H1 (cell line): ENCODE measurements around the gene ABHD12. TPM values are rescaled to one million over a fixed set of nuclear protein-coding genes. Genes with fewer than 3 reads are reported as not detected.

Source experiments
- CTCF ChIA-PET: fragments of 300-600 bp; sonication (Branson Sonifier 250); formaldehyde crosslinking; loops from one replicate; lab custom pipeline; 2021; ENCODE audit not compliant: partially characterized antibody; lab: Charles Lee
- POLR2A ChIA-PET: fragments of 300-600 bp; sonication (Branson Sonifier 250); formaldehyde crosslinking; loops from one replicate; lab custom pipeline; 2021; ENCODE audit warnings: inconsistent platforms; ENCODE audit not compliant: partially characterized antibody; lab: Charles Lee
- DNase-seq, 2 experiments: peaks; one replicate each; pipeline versions ENCODE4 v3.0.0 to v3.0.0-alpha.2; 2010 to 2022; ENCODE audit warnings: low spot score in 2 of 2, low read depth in 1 of 2, mixed read lengths in 1 of 2
- FAIRE-seq: peaks from 2 replicates; lab custom pipeline; 2011; peaks lifted over from hg19 to GRCh38; lab: Jason Lieb, UNC
- H2AFZ ChIP-seq: 2 replicates; pipeline ENCODE4 v1.8.1; 2012; ENCODE audit warnings: low read length, inconsistent platforms
- H2AK5ac ChIP-seq: 2 replicates; pipeline ENCODE4 v1.6.1; 2013; ENCODE audit warnings: low read depth, low read length
- H2BK120ac ChIP-seq: replicated peaks from 2 replicates; pipeline ENCODE3; 2013; ENCODE audit warnings: low read depth, low read length, inconsistent platforms
- H2BK12ac ChIP-seq: 2 replicates; pipeline ENCODE4 v1.6.1; 2013; ENCODE audit warnings: low read depth, low read length
- H2BK15ac ChIP-seq: 2 replicates; pipeline ENCODE4 v1.6.1; 2013; ENCODE audit warnings: low read length
- H2BK20ac ChIP-seq: 2 replicates; pipeline ENCODE4 v1.6.1; 2013; ENCODE audit warnings: low read length
- H2BK5ac ChIP-seq: 2 replicates; pipeline ENCODE4 v1.6.1; 2013; ENCODE audit warnings: low read depth, low read length
- H3K14ac ChIP-seq: 2 replicates; pipeline ENCODE4 v1.6.1; 2013; ENCODE audit warnings: inconsistent platforms; ENCODE audit not compliant: insufficient read length
- H3K18ac ChIP-seq: 2 replicates; pipeline ENCODE4 v1.6.1; 2013; ENCODE audit warnings: low read length; ENCODE audit errors: extremely low read depth
- H3K23ac ChIP-seq: 2 replicates; pipeline ENCODE4 v1.6.1; 2013; ENCODE audit warnings: inconsistent platforms; ENCODE audit not compliant: insufficient read length
- H3K23me2 ChIP-seq: 2 replicates; pipeline ENCODE4 v1.6.1; 2013; ENCODE audit warnings: low read depth, low read length
- H3K27ac ChIP-seq: 2 replicates; pipeline ENCODE4 v1.6.1; 2011; ENCODE audit warnings: low read depth, low read length, inconsistent platforms
- H3K27me3 ChIP-seq, 4 experiments: replicated peaks in 1 of 4; 1 replicate in 1 of 4; 2 replicates in 3 of 4; pipeline versions ENCODE4 v1.6.1 to v1.8.1; 2011 to 2013; ENCODE audit warnings: low read length in 3 of 4, mild to moderate bottlenecking in 3 of 4, inconsistent platforms in 2 of 4, mixed read lengths in 2 of 4, moderate library complexity in 1 of 4; ENCODE audit not compliant: control insufficient read depth in 3 of 4, insufficient read depth in 3 of 4; ENCODE audit errors: extremely low read depth in 1 of 4
- H3K36me3 ChIP-seq, 4 experiments: 2 replicates each; pipeline versions ENCODE4 v1.6.1 to v1.8.1; 2011 to 2013; ENCODE audit warnings: mild to moderate bottlenecking in 4 of 4, low read length in 3 of 4, moderate library complexity in 2 of 4, control low read depth in 1 of 4, inconsistent platforms in 1 of 4; ENCODE audit not compliant: insufficient read depth in 4 of 4, control insufficient read depth in 2 of 4
- H3K4ac ChIP-seq: replicated peaks from 2 replicates; pipeline ENCODE3; 2013; ENCODE audit warnings: low read length, low read depth, mixed read lengths, inconsistent platforms; ENCODE audit not compliant: insufficient read length
- H3K4me1 ChIP-seq, 4 experiments: replicated peaks in 1 of 4; 1 replicate in 1 of 4; 2 replicates in 3 of 4; pipeline versions ENCODE4 v1.6.1 to v1.8.1; 2011 to 2013; ENCODE audit warnings: low read length in 3 of 4, inconsistent platforms in 2 of 4, mixed read lengths in 1 of 4; ENCODE audit not compliant: insufficient read depth in 4 of 4, control insufficient read depth in 3 of 4
- H3K4me2 ChIP-seq, 2 experiments: 2 replicates each; pipeline versions ENCODE4 v1.6.1 to v1.8.1; 2011 to 2013; ENCODE audit warnings: low read depth in 2 of 2, low read length in 2 of 2, control low read depth in 1 of 2, inconsistent platforms in 1 of 2, mild to moderate bottlenecking in 1 of 2; ENCODE audit not compliant: insufficient read depth in 1 of 2
- H3K4me3 ChIP-seq, 4 experiments: fragments of 200-600, 300-600 bp in 1 of 4; sonication (generic), shearing (Covaris generic), sonication (Bioruptor Twin) in 1 of 4; 2 replicates each; pipeline versions ENCODE4 v1.5.1 to v1.8.1; 2011 to 2016; ENCODE audit warnings: low read length in 4 of 4, low read depth in 3 of 4, control low read depth in 2 of 4, inconsistent platforms in 2 of 4, mild to moderate bottlenecking in 2 of 4, mixed read lengths in 1 of 4, moderate library complexity in 1 of 4; ENCODE audit not compliant: insufficient read depth in 2 of 4; ENCODE audit errors: extremely low read depth in 1 of 4
- H3K56ac ChIP-seq: replicated peaks from 2 replicates; pipeline ENCODE3; 2013; ENCODE audit warnings: low read depth, mild to moderate bottlenecking, mixed read lengths, low read length, inconsistent platforms; ENCODE audit not compliant: insufficient read length
- H3K79me1 ChIP-seq: 2 replicates; pipeline ENCODE4 v1.6.1; 2013; ENCODE audit warnings: low read depth, low read length, control low read depth
- H3K79me2 ChIP-seq, 2 experiments: 2 replicates each; pipeline versions ENCODE4 v1.6.1 to v1.8.1; 2012 to 2013; ENCODE audit warnings: low read length in 2 of 2, mild to moderate bottlenecking in 2 of 2, inconsistent platforms in 1 of 2; ENCODE audit not compliant: insufficient read depth in 2 of 2, control insufficient read depth in 1 of 2
- H3K9ac ChIP-seq, 4 experiments: replicated peaks in 1 of 4; 1 replicate in 1 of 4; 2 replicates in 3 of 4; pipeline versions ENCODE4 v1.6.1 to v1.8.1; 2011 to 2013; ENCODE audit warnings: low read depth in 3 of 4, low read length in 3 of 4, control low read depth in 2 of 4, mild to moderate bottlenecking in 2 of 4, moderate library complexity in 2 of 4, inconsistent platforms in 1 of 4; ENCODE audit errors: extremely low read depth in 1 of 4
- H3K9me3 ChIP-seq, 2 experiments: 2 replicates each; pipeline versions ENCODE4 v1.6.1 to v1.8.1; 2012 to 2013; ENCODE audit warnings: mild to moderate bottlenecking in 2 of 2, moderate library complexity in 2 of 2, control low read depth in 1 of 2, inconsistent platforms in 1 of 2, low read depth in 1 of 2, low read length in 1 of 2, mixed read lengths in 1 of 2; ENCODE audit not compliant: insufficient read depth in 2 of 2
- H4K20me1 ChIP-seq, 2 experiments: replicated peaks in 1 of 2; 2 replicates each; pipeline versions ENCODE3 to v1.8.1; 2011 to 2013; ENCODE audit warnings: inconsistent platforms in 2 of 2, low read length in 2 of 2, mild to moderate bottlenecking in 1 of 2; ENCODE audit not compliant: insufficient read depth in 2 of 2, control insufficient read depth in 1 of 2
- H4K5ac ChIP-seq: 2 replicates; pipeline ENCODE4 v1.6.1; 2013; ENCODE audit warnings: low read length, low read depth, mixed read lengths, inconsistent platforms; ENCODE audit not compliant: insufficient read length
- H4K8ac ChIP-seq: 2 replicates; pipeline ENCODE4 v1.8.0; 2013; ENCODE audit warnings: mild to moderate bottlenecking, moderate library complexity, low read length, inconsistent platforms; ENCODE audit not compliant: insufficient read depth; ENCODE audit errors: extremely low read depth
- H4K91ac ChIP-seq: replicated peaks from 2 replicates; pipeline ENCODE3; 2013; ENCODE audit warnings: low read length, mixed read lengths, inconsistent platforms; ENCODE audit not compliant: insufficient read length
- BCL11A ChIP-seq, 2 experiments: IDR thresholded peaks; one replicate each; pipeline ENCODE4 v1.6.1; 2011; ENCODE audit warnings: low read depth in 2 of 2, low read length in 2 of 2, mild to moderate bottlenecking in 2 of 2
- CBX8 ChIP-seq: fragments of 300-800, 300-1000 bp; sonication (generic); IDR thresholded peaks from 2 replicates; pipeline ENCODE4 v1.7.1; 2016; ENCODE audit warnings: low read depth, low read length, borderline replicate concordance
- CHD1 ChIP-seq: IDR thresholded peaks from 2 replicates; pipeline ENCODE4 v1.6.1; 2012; ENCODE audit warnings: low read depth, low read length, improper control_type of control experiment
- CTBP2 ChIP-seq: IDR thresholded peaks from 2 replicates; pipeline ENCODE4 v1.7.0; 2011; ENCODE audit warnings: borderline replicate concordance, mild to moderate bottlenecking, moderate library complexity, mixed read lengths, low read length; ENCODE audit not compliant: insufficient read depth, insufficient read length
- CTCF ChIP-seq, 3 experiments: IDR thresholded peaks; 1 replicate in 2 of 3; 2 replicates in 1 of 3; pipeline versions ENCODE4 v1.5.1 to v1.6.1; 2011; ENCODE audit warnings: low read length in 3 of 3, mild to moderate bottlenecking in 3 of 3, inconsistent platforms in 2 of 3, low read depth in 1 of 3, moderate library complexity in 1 of 3; ENCODE audit not compliant: insufficient read depth in 1 of 3; ENCODE audit errors: control extremely low read depth in 1 of 3
- E2F6 ChIP-seq: IDR thresholded peaks from 2 replicates; pipeline ENCODE4 v1.6.1; 2012; ENCODE audit warnings: inconsistent platforms
- EZH2 ChIP-seq: fragments of 200-600 bp; sonication (generic); IDR thresholded peaks from 2 replicates; pipeline ENCODE4 v1.7.1; 2012; ENCODE audit warnings: low read depth, mild to moderate bottlenecking, moderate library complexity, low read length, inconsistent platforms; ENCODE audit not compliant: severe bottlenecking
- NANOG ChIP-seq: IDR thresholded peaks from 2 replicates; pipeline ENCODE4 v1.6.1; 2011; ENCODE audit warnings: low read length, low read depth, mild to moderate bottlenecking, inconsistent platforms; ENCODE audit not compliant: insufficient read depth, poor library complexity, severe bottlenecking
- NRF1 ChIP-seq: IDR thresholded peaks from 2 replicates; pipeline ENCODE4 v1.6.1; 2011; ENCODE audit warnings: mild to moderate bottlenecking, low read depth, low read length, improper control_type of control experiment
- SAP30 ChIP-seq: fragments of 300-600 bp; sonication (generic); IDR thresholded peaks from 2 replicates; pipeline ENCODE4 v1.7.1; 2012; ENCODE audit warnings: low read length, moderate library complexity, mild to moderate bottlenecking, inconsistent platforms; ENCODE audit not compliant: insufficient read depth, insufficient replicate concordance
- TAF7 ChIP-seq: optimal IDR thresholded peaks from 2 replicates; pipeline ENCODE3; 2011; ENCODE audit warnings: low read depth, mild to moderate bottlenecking, inconsistent platforms, low read length, moderate library complexity, borderline replicate concordance
- polyA plus RNA-seq, 7 experiments: library from polyadenylated mRNA; depleted of rRNA in 3 of 7; stranded (reverse) in 5 of 7; unstranded in 2 of 7; fragments of >200 nt in 5 of 7; fragments of 200-250 nt in 2 of 7; gene quantifications; 1 replicate in 5 of 7; 2 replicates in 1 of 7; 4 replicates in 1 of 7; pipeline versions ENCODE4 v1.2.1 to v1.2.3, GENCODE V29; 2011 to 2013; ENCODE audit warnings: missing spikeins in 2 of 7, mixed read lengths in 2 of 7
- total RNA-seq: library from RNA; stranded (reverse); fragmentation: NEBNext Ultra II Directional; extraction: Animal tissue kit (Norgen Biotek cat#: 25700); gene quantifications from 2 replicates; pipeline ENCODE4 v1.2.1, GENCODE V29; 2021

ABHD12 gene
- total and polyA plus RNA-seq, 2 of the 8 experiments (the other 6 are each of a cell fraction or from before 2014, with no cell fraction given), result 31.3 to 59.5 TPM

- Histone ChIP-seq H3K23me2 (no peaks in the 10 kb centered on the region), H3K18ac (no peak overlapping the region), H2AFZ (no peak overlapping the region), H2BK5ac (no peak overlapping the region), H3K9ac (no peak overlapping the region), H4K91ac (no peak overlapping the region), H3K4me1 (peaks cover 11 to 23% (median 14%) of the 10 kb centered on the region in 4 experiments), H3K79me2 (peaks cover 3 to 77% of the 10 kb centered on the region in 2 experiments; a peak in 3 of 4 replicates), H3K4me2 (0 out of 4 replicates have a peak overlapping the region, but pooled peaks of 1 of the 2 experiments have one; percentile 11), H2AK5ac (no peak overlapping the region), H3K4ac (no peak overlapping the region), H3K4me3 (no peak overlapping the region), H2BK15ac (no peak overlapping the region), H4K20me1 (peaks cover 0 to 1% of the 10 kb centered on the region in 2 experiments), H4K5ac (no peak overlapping the region), H3K56ac (no peak overlapping the region), H3K9me3 (no peaks in the 10 kb centered on the region), H3K79me1 (peaks cover 12% of the 10 kb centered on the region), H3K27me3 (no peaks in the 10 kb centered on the region), H3K27ac (no peak overlapping the region), H2BK120ac (no peak overlapping the region), H2BK12ac (no peak overlapping the region), H4K8ac (no peak overlapping the region), H3K23ac (no peak overlapping the region), H3K36me3 (no peaks in the 10 kb centered on the region), H2BK20ac (no peak overlapping the region), H3K14ac (no peak overlapping the region)
- ChIA-PET POLR2A (no interaction called here), CTCF (interaction anchor here (1.1 to 1.9 kb wide), 2 partner anchors 11 to 18 kb away, joined by 4 to 5 read pairs; no protein-coding TSS in a partner anchor)
- no peak for DNase-seq
- FAIRE-seq, result no peak
- no peak for TF ChIP-seq NRF1
- no peak for TF ChIP-seq CTCF (IDR thresholded peaks at IDR 0.05; ENCODE audit: control extremely low read depth in 1 of 3, insufficient read depth in 1 of 3, low read depth in 1 of 3, low read length in 3 of 3)
- TF ChIP-seq CBX8, result no peak
- TF ChIP-seq E2F6, result no peak
- no peak for TF ChIP-seq BCL11A (IDR thresholded peaks at IDR 0.05; ENCODE audit: low read depth in 2 of 2, low read length in 2 of 2)
- no peak for TF ChIP-seq EZH2
- TF ChIP-seq CHD1, result no peak
- TF ChIP-seq SAP30, result no peak
- TF ChIP-seq CTBP2, result no peak
- TF ChIP-seq TAF7, result no peak
- TF ChIP-seq NANOG, result no peak
These were observed 39.6 kb downstream of the ABHD12 start for GRCh38 chr20:25351024-25351360.
